PC-9 (cell line): ENCODE results near the gene MYO1A. TPM values are rescaled to one million over a fixed set of nuclear protein-coding genes. Genes with fewer than 3 reads are reported as not detected.

Experiments
- BruUV-seq: library from RNA; stranded (reverse); fragments of 400-500 nt; replicated peaks from 2 replicates; lab custom pipeline; 2021; lab: Mats Ljungman, UMichigan
- CTCF ChIA-PET: fragments of 300-600 bp; sonication (Branson Sonifier 250); formaldehyde crosslinking; loops from one replicate; lab custom pipeline; 2022; ENCODE audit warnings: antibody characterized with exemption; lab: Charles Lee
- POLR2A ChIA-PET: fragments of 300-600 bp; sonication (Branson Sonifier 250); formaldehyde crosslinking; loops from one replicate; lab custom pipeline; 2022; ENCODE audit warnings: antibody characterized with exemption; ENCODE audit not compliant: unreplicated experiment; lab: Charles Lee
- DNase-seq, 2 experiments: peaks; one replicate each; pipeline versions ENCODE4 v3.0.0 to v3.0.0-alpha.2; 2015 to 2022; ENCODE audit warnings: mixed read lengths in 1 of 2
- H2AFZ ChIP-seq: fragments of 200-600 bp; sonication (generic); 2 replicates; pipeline ENCODE4 v1.8.1; 2017; ENCODE audit warnings: antibody characterized with exemption
- H3F3A ChIP-seq: fragments of 200-600 bp; sonication (generic); 2 replicates; pipeline ENCODE4 v1.8.1; 2017; ENCODE audit warnings: antibody characterized with exemption, mild to moderate bottlenecking, low read depth; ENCODE audit not compliant: insufficient read depth
- H3K27ac ChIP-seq: fragments of 200-600 bp; sonication (generic); 2 replicates; pipeline ENCODE4 v1.6.1; 2016; ENCODE audit warnings: mixed run types
- H3K27me3 ChIP-seq: fragments of 200-600 bp; sonication (generic); 2 replicates; pipeline ENCODE4 v1.6.1; 2016; ENCODE audit warnings: low read depth, mixed run types; ENCODE audit not compliant: insufficient read depth
- H3K36me3 ChIP-seq: fragments of 200-600 bp; sonication (generic); 2 replicates; pipeline ENCODE4 v1.6.1; 2016; ENCODE audit warnings: low read depth, mixed run types
- H3K4me1 ChIP-seq: fragments of 200-600 bp; sonication (generic); replicated peaks from 2 replicates; pipeline ENCODE4 v1.6.1; 2016; ENCODE audit warnings: mixed run types; ENCODE audit not compliant: insufficient read depth
- H3K4me2 ChIP-seq: fragments of 200-600 bp; sonication (generic); 2 replicates; pipeline ENCODE4 v1.6.1; 2017; ENCODE audit warnings: mixed run types
- H3K4me3 ChIP-seq: fragments of 200-600 bp; sonication (generic); 2 replicates; pipeline ENCODE4 v1.6.1; 2016; ENCODE audit warnings: mixed run types
- H3K79me2 ChIP-seq: fragments of 200-600 bp; sonication (generic); 2 replicates; pipeline ENCODE4 v1.6.1; 2017; ENCODE audit warnings: low read depth, mixed run types
- H3K9me2 ChIP-seq: fragments of 200-600 bp; sonication (generic); 2 replicates; pipeline ENCODE4 v1.8.1; 2017; ENCODE audit warnings: mild to moderate bottlenecking; ENCODE audit not compliant: insufficient read depth
- H3K9me3 ChIP-seq: fragments of 200-600 bp; sonication (generic); 2 replicates; pipeline ENCODE4 v1.8.1; 2016; ENCODE audit warnings: low read depth; ENCODE audit not compliant: insufficient read depth
- H4K20me1 ChIP-seq: fragments of 200-600 bp; sonication (generic); 2 replicates; pipeline ENCODE4 v1.8.1; 2017; ENCODE audit not compliant: insufficient read depth
- CTCF ChIP-seq: fragments of 200-600 bp; sonication (generic); conservative IDR thresholded peaks from 2 replicates; pipeline ENCODE4 v1.6.1; 2017; ENCODE audit warnings: mixed run types, antibody characterized with exemption, mild to moderate bottlenecking, moderate library complexity
- EZH2 ChIP-seq: fragments of 200-600 bp; sonication (generic); IDR thresholded peaks from 2 replicates; pipeline ENCODE4 v1.8.0; 2017; ENCODE audit warnings: antibody characterized with exemption, low read depth
- intact Hi-C: fragments of 100-400 bp; cut with micrococcal nuclease; formaldehyde crosslinking; loops from one replicate; pipeline ENCODE4 v1.10.0; 2022; ENCODE audit not compliant: unreplicated experiment
- total RNA-seq: library from RNA; stranded (reverse); gene quantifications from 2 replicates; pipeline ENCODE4 v1.2.3, GENCODE V29; 2021

Gene MYO1A
- total RNA-seq, 1 experiment from 2014 or later, result not detected

- H3K27ac ChIP-seq, result no peak overlapping the region
- H3K27me3 ChIP-seq, result peaks cover 45% of the 10 kb centered on the region
- H4K20me1 ChIP-seq, result no peaks in the 10 kb centered on the region
- TF ChIP-seq EZH2 (no peak), CTCF (no peak)
- CTCF ChIA-PET, result no interaction called here
- H3F3A ChIP-seq, result no peaks in the 10 kb centered on the region
- no peak overlapping the region for H3K4me2 ChIP-seq
- H3K36me3 ChIP-seq, result no peaks in the 10 kb centered on the region
- H2AFZ ChIP-seq, result no peak overlapping the region
- H3K9me3 ChIP-seq, result no peaks in the 10 kb centered on the region
- no peak for DNase-seq
- POLR2A ChIA-PET, result no interaction called here
- BruUV-seq, result no TSS peak
- no peak overlapping the region for H3K4me3 ChIP-seq
- H3K4me1 ChIP-seq, result no peaks in the 10 kb centered on the region
- no peaks in the 10 kb centered on the region for H3K9me2 ChIP-seq
- no peaks in the 10 kb centered on the region for H3K79me2 ChIP-seq
- intact Hi-C loops, result no loop called here
Measured at GRCh38 chr12:57037264-57037663, 12.7 kb downstream of the MYO1A start.

GRCh38 chr12:57033431-57033830 lies 16.5 kb downstream of the MYO1A start:
- Histone ChIP-seq H3K36me3 (no peaks in the 10 kb centered on the region), H3K27ac (no peak overlapping the region), H3K79me2 (no peaks in the 10 kb centered on the region), H3K9me2 (no peaks in the 10 kb centered on the region), H3K9me3 (no peaks in the 10 kb centered on the region), H4K20me1 (no peaks in the 10 kb centered on the region), H3F3A (no peaks in the 10 kb centered on the region), H3K4me2 (no peak overlapping the region), H3K4me3 (no peak overlapping the region), H2AFZ (no peak overlapping the region), H3K27me3 (peaks cover 37% of the 10 kb centered on the region), H3K4me1 (no peaks in the 10 kb centered on the region)
- BruUV-seq, result no TSS peak
- DNase-seq, result peak in 1 of 2 experiments; percentile 33
- ChIA-PET POLR2A (no interaction called here), CTCF (interaction anchor here (0.6 kb wide), 1 partner anchor 12 kb away, joined by 3 read pairs; no protein-coding TSS in a partner anchor)
- intact Hi-C loops, result loop anchor here (2.0 kb wide), 1 partner anchor 57 kb away; no protein-coding TSS in a partner anchor
- TF ChIP-seq EZH2 (no peak), CTCF (no peak)

- peaks cover 43% of the 10 kb centered on the region for H3K27me3 ChIP-seq
- H3K4me3 ChIP-seq, result no peak overlapping the region
- no peaks in the 10 kb centered on the region for H3K4me1 ChIP-seq
- no peaks in the 10 kb centered on the region for H3K36me3 ChIP-seq
- CTCF ChIA-PET, result interaction anchor here (0.6 kb wide), 1 partner anchor 525 kb away, joined by 3 read pairs; no protein-coding TSS in a partner anchor
- no peak for DNase-seq
- no peak overlapping the region for H3K4me2 ChIP-seq
- POLR2A ChIA-PET, result no interaction called here
- H4K20me1 ChIP-seq, result no peaks in the 10 kb centered on the region
- BruUV-seq, result no TSS peak
- H3K9me3 ChIP-seq, result no peaks in the 10 kb centered on the region
- H3K27ac ChIP-seq, result no peak overlapping the region
- intact Hi-C loops, result loop anchor here (2.0 kb wide), 1 partner anchor 55 kb away; no protein-coding TSS in a partner anchor
- no peaks in the 10 kb centered on the region for H3K9me2 ChIP-seq
- TF ChIP-seq EZH2 (no peak), CTCF (no peak)
- no peaks in the 10 kb centered on the region for H3K79me2 ChIP-seq
- H3F3A ChIP-seq, result no peaks in the 10 kb centered on the region
- H2AFZ ChIP-seq, result no peak overlapping the region
Measured at GRCh38 chr12:57031789-57032188, 18.1 kb downstream of the MYO1A start.
